Suppressor macrophage (primary cell): ENCODE measurements around the gene COL5A3.
"Not testable (repeated sequence)": the region's sequence is repeated elsewhere in the genome, so short reads cannot be mapped to it uniquely, and the experiment has no call there.

Experiments used
- DNase-seq, 4 experiments: peaks; one replicate each; pipeline ENCODE4 v3.0.0-alpha.2; 2020 to 2022

Gene COL5A3

DNA sequence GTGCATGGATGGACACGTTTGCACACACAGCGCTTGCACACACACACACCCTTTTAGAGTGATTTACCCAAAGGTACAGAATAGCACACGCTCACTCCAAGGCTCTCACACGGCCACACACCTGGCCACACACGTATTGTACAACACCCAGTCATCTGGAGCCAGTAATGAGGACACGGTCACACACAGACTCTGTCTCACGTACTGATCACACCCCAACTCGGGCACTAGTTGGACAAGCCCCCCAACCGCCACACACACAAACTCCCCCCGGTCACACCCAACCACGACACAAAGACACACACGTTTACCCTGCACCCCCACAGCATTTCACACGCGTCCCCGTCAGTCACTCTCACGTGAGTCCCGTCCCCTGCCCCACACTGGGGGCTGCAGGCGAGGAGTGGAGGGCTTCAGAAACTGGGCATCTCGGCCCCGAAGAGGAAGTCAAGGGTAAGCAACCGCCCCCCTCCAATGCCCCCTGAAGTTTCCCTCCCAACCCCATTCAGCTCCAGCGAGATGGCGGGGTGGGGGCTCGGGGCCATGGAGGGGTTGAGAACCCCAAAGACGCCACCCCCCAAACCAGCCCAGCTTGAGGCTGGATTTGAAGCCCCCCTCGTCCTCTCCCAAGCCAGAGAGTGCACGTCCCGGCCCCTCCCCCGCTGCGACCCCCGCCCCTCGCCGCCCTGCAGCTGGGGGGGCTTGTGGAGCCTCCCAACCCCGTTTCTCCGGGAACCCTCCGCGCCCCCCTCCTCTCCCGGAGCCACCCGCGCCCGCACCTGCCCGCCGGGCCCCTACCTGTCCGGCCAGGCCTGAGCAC is 74.6 kb downstream of the COL5A3 start:
- no peak for DNase-seq

DNA sequence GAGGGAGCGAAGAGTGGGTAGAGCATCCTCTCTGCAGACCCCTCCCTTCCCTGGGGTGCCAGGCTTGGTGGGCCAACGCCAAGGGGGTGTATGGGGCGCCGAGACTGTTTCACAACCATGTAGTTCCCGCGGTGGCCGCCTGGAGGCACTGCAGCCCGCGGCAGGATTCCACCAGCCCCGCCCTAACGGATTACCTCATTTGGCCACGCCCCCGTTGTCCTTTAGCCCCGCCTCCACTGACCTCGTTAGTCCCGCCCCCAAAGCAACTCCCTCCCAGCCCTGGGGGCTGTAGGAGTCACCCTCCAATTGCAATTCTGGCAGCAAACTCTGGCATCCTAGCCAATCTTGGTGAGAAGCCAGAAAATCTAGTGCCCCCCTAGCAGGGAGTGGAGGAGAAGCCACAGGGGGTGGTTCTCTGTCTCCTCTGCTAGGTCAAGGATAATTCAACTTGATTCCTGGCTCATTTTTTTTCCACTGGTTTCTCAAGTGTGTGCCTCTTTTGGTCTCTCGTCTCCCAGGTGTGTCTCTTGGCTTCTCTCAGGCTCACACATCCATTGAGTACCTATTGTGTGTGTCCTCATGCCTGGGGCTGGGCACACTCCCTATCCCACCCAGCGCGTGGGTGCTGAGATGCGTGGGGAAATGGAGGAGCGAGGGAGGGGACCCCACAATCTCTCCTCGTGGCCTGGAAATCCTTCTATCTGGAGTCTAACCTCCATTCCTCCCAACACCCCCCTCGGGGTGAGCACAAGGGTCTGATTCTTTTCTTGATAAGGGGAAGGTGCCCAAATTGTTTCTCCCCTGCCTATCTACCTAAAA is 76.0 kb downstream of the COL5A3 start:
- DNase-seq, result peak; percentile 72 to 83 (median 79)

DNA sequence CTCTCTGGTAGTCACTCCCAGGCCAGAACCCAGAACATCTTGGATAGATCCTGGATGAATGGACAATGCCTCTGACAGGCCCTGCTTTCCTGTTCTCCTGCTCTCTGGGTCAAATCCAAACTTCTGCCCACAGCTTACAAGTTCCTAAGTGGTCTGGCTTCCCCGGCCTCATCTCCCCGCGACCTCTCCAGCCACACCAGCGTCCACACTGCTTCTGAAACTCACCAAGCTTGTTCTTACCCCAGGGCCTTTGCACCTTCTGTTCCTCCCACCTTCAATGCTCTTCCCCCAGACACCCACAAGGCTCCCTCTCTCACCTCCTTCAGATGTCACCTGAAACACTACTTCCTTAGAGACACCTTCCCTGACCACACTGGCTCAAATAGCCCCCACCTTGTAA is 77.5 kb downstream of the COL5A3 start:
- DNase-seq, result no peak

DNA sequence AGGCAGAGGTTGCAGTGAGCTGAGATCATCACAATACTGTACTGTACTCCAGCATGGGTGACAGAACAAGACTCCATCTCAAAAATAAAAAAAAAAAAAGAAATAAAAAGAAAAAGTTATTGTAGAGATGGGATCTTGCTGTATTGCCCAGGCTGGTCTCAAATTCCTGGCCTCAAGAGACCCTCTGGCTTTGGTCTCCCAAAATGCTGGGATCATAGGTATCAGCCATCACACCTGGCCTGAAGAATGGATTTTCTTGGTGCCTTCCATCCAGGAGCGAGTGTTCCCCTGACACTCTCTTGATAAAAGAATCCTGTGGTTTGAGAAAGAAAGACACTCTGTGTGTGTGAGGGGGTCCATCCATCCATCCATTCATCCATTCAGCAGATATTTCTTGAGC is 78.7 kb downstream of the COL5A3 start:
- no peak for DNase-seq

DNA sequence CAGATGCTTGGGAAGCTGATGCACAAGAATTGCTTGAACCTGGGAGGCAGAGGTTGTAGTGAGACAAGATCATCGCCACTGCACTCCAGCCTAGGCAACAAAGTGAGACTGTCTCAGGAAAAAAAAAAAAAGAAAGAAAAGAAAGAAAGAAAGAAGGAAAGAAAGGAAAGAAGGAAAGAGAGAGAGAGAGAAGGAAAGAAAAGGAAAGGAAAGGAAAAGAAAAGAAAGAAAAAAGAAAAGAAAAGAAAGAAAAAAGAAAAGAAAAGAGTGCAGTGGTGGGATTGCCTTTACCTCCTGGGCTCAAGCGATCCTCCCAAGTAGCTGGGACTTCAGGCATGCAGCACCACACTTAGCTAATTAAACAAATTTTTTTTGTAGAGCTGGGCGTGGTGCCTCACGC is 86.9 kb downstream of the COL5A3 start:
- no peak for DNase-seq

DNA sequence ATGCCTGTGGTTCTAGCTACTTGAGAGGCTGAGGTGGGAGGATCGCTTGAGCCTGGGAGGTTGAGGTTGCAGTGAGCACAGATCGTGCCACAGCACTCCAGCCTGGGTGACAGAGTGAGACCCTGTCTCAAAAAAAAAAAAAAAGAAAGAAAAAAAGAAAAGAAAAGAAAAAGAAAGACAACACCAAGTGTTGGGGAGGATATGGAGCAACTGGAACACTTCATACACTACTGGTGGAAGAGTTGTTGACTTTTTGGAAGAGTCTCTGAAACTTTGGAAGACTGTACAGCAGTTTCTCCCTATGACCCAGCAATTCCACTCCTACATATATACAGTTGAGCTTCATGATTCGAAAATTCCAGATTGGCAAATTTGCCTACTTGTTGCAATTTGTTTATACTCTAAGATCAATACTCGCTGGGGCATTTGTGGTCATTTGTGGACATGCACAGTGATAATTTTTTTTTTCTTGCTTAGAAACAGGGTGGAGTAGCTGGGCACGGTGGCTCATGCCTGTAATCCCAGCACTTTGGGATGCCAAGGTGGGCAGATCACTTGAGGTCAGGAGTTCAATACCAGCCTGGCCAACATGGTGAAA is 87.4 kb downstream of the COL5A3 start:
- DNase-seq, result not testable (repeated sequence)

DNA sequence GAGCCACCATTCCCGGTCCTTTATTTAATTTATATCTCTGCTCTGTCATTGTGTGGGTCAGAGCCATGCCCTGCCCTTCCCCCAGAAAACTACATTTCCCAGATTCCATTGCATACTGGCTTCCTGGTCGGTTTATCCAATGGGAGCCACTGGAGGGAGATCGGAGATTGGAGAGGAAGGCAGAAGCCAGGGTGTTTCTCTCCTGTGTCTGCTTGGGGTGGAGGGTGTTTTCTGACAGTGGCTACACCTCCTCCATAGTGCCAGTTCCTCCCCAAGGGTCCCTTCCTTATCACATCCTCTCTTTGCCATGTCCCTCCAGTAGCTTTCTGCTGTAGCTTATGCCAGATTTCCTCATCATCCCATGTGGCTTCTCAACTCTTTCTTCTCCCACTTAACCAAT is 93.0 kb downstream of the COL5A3 start:
- DNase-seq, result peak; percentile 47 to 58 (median 54)

DNA sequence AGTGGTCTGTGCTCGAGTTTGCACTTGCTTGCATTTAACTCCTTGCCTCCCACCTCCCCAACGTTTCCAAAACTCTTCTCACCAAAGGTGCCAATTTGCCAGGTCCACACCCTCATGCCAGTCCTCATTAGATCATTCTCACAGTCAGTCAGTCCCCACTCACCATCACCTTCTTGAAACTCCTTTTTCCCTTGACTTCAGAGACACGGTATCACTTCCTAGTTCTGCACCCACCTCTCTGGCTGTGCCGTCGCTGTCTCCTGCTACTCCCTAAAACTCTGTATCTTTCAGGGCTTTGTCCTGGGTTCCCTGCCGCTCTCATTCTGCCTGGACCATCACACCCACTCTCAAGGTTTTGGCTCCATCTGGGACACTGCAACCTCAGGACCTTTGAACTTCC is 93.6 kb downstream of the COL5A3 start:
- no peak for DNase-seq

DNA sequence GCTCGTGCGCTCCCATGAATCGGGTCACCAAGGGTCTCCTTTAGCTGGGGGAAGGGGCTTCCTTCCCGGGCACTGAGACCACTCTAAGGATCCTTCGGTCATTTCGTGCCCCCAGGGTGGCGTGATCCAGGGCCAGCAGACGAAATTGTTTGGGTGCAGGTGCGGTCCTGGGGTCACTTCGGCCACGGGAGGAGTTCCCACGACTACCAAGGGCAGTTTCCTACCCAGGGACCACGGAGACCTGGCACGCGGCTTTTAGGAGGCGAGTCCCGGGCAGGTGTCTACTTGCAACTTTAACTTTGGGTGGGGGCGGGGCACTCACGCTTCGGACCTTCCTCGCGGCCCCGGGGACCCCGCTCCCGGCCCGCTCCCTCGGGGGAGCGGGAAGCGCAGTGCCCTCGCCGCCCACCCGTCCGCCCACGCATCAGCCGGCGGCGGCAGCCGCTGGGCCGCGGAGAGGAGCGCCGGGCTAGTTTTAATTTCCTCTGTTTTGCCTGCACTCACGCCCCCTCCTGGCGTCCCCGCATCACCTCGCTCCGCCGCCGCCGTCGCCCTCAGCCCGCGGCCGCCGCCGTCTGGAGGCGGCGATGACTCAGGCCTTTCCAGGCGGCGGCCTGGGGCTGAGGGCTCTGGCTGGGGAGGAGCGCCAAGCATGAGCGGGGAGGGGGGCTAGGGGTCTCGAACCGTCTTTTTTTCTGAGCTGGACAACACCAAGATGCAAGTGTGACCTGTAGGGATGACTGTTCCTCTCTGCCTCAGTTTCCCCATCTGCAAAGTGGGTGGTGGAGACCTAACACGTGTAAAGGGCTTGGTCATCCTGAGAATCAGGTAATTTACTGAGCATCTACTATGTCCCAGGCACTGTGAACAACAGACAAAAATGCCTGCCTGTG is 95.7 kb downstream of the COL5A3 start:
- DNase-seq, result peak; percentile 81 to 92 (median 84)

DNA sequence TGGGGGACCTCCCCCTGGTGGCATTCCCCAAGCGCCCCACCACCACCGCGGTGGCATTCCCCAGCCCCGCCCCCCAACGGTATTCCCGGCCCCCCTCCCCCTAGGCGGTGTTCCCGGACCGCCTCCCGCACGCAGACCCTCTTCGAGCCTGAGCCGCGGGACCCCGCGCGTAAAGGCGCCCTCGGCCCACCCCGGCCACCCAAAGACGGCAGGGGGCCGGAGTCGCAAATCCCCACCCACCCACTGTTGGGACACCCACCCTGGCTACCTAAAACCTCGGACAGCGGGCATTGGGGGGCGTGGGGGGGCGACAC is 96.3 kb downstream of the COL5A3 start:
- DNase-seq, result no peak

DNA sequence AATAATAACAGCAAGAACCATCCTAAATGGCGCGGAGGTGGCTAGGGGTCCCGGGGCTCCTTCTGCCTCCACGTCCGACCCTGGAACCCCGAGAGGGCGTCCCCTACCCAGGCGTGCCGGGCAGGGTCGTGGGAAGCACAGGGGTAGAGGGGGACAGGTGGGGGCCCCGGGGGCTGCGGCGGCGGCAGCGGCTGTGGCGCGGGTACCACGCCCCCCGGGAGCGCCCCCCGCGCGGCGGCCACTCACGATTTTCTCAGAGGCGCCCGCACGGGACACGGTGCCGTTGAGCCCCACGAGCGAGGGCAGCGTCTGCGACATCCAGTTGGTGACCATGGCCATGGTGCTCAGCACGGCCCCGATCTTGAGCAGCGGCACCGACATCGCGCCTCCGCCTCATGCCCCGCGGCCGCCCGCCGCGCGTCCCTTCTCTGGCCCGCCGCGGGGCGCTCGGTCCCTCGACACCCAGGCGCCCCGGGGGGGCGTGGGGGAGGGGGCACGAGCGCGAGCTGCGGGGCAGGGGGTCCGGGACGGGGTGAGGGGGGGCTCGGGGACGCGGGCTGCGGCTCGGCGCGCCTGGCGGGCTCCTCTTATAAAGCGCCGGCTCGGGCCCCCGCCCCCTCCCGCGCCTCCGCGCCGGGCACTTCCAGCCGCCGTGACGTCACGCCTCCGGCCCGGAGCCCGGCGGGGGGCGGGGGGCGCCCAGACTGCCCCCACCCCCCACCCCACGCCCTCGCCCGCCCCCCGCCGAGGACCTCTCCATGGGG is 96.9 kb downstream of the COL5A3 start:
- DNase-seq, result peak in 2 of 4 experiments; percentile 16 to 32

DNA sequence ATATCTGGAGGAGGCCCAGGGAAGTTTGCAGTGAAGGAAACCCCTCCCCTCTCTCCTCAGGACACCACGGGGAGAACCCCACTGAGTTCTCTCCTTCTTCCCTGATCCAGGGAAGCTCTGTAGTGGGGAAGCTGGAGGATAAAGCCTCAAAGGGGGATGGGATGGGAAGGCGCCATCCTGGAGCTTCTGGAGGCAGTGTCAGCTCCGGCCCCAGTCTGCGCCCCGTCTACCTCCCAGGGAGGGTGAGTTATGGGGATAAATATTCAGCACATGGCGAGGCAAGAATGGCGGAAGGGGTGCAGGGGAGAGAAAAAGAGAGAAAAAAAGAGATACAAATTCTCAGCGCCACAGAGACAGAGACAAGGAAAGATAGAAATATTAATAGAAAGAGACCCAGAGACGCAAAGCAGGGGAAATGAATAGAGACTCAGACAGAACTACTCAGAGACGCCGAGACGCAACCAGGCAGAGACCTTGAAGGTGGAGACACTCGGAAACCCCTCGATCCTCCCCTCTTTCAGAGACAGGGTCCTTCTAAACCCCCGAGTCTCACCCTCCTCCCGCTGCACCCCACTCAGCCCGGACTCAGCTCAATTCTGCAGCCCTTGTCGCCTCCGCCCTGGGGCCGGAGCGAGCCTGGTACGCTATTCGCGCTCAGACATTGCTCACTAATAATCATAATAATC is 97.6 kb downstream of the COL5A3 start:
- DNase-seq, result no peak

DNA sequence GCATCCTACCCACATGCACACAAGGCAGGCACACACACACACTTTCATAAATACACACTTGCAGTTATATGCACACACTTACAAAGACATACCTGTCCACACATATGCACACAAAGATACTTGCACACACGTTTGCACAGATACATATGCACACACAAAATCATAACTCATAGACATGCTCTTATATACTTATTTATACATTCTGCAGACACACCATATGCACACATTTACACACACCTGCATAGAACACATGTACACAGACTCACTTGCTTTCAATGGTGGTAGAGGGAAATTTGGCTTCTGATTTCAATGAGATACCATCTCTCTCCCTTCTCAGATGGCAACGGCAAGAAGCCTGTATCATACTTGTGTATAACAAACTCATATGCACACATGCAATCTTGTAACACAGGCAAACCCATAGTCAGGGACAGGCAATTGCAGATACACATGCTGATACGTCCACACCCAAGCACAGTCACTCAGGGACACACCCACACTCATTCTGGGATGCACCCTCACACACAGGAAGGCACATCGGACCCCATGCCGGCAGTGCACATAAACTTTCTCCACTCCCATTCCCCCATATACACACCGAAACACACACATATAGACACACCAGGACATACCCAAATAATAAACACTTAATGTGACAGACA is 98.6 kb downstream of the COL5A3 start:
- no peak for DNase-seq

DNA sequence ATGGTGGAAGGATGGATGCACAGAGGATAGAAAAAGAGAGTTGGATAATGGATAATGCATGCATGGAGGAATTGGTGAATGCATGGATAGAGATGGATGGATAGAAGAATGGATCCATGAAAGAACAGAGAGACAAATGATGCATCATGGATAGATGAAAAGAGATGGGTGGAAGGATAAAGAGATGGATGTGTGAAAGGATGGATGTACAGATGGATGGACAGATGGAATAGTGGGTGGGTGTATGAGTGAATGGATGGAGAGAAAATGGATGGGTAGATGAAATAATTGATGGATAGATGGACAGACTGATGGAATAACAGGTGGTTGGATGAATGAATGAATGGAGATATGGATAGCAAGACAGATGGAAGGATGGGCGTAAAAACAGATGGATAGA is 99.7 kb downstream of the COL5A3 start:
- no peak for DNase-seq
